GM12891 (cell line): ENCODE data around the gene OLIG1.

Experiments
- POLR2A ChIP-seq: IDR thresholded peaks from 2 replicates; pipeline ENCODE4 v1.6.1; 2011; ENCODE audit warnings: low read depth, low read length, control low read depth
- POLR2AphosphoS5 ChIP-seq: IDR thresholded peaks from 2 replicates; pipeline ENCODE4 v1.6.1; 2011; ENCODE audit warnings: low read depth, low read length, control low read depth
- SPI1 ChIP-seq: IDR thresholded peaks from 2 replicates; pipeline ENCODE4 v1.6.1; 2011; ENCODE audit warnings: low read depth, low read length, control low read depth
- TAF1 ChIP-seq: IDR thresholded peaks from 2 replicates; pipeline ENCODE4 v1.6.1; 2011; ENCODE audit warnings: low read depth, low read length, control low read depth

DNA sequence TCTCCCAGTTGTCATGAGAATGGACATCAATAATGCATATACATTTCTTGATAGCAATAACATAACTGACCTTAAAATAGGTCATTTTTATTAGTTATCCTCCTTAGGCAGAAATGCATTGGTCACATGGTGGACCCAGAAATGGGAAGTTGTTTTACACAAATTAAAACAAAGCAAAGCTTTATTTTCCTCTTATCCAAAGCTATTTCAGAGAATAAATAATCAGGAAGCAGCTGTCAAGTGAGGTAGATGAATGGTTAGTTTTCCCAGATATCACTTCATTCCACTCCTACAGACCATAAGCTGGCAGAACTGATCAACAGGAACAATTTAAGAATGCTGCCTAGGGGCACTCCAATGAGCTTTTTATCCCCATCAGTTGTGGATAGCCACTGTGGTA lies 16.0 kb upstream of the OLIG1 start:
- TF ChIP-seq POLR2A (no peak), TAF1 (no peak), POLR2AphosphoS5 (no peak), SPI1 (no peak)
